AG09319 (cell line): ENCODE results near the gene MEPCE.

Experiments
- DNase-seq: peaks from one replicate; pipeline ENCODE4 v3.0.0-alpha.2; 2010; ENCODE audit warnings: low read depth; ENCODE audit errors: extremely low read depth
- CTCF ChIP-seq: IDR thresholded peaks from 2 replicates; pipeline ENCODE4 v1.5.1; 2011; ENCODE audit warnings: low read depth, mild to moderate bottlenecking, inconsistent platforms, low read length, moderate library complexity

The MEPCE gene

GRCh38 chr7:100467638-100468373, 38.2 kb downstream of the MEPCE start:
- no peak for DNase-seq
- TF ChIP-seq CTCF, result no peak

GRCh38 chr7:100469227-100470044, 39.8 kb downstream of the MEPCE start:
- peak; percentile 96 for TF ChIP-seq CTCF
- no peak for DNase-seq

DNA sequence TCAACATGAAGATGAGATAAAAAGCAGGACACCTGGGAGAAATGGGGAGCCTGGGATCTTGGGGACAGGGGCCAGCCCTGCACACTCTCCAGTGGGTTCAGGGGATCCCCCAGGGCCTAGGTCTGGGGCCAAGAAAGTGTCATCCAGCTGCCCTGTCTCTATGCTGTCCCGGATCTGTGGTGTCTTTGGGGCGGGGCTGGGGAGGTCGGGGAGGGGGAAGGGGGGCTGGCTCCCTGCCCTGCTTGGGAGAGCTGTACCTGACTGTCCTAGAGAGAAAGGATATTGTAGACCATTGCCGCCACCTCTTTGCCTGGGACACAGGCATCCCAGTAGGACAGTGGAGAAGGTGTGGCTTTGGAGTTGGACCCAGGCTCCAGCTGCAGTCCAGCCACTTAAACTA, 41.4 kb downstream of the MEPCE start:
- no peak for TF ChIP-seq CTCF
- DNase-seq, result no peak

DNA sequence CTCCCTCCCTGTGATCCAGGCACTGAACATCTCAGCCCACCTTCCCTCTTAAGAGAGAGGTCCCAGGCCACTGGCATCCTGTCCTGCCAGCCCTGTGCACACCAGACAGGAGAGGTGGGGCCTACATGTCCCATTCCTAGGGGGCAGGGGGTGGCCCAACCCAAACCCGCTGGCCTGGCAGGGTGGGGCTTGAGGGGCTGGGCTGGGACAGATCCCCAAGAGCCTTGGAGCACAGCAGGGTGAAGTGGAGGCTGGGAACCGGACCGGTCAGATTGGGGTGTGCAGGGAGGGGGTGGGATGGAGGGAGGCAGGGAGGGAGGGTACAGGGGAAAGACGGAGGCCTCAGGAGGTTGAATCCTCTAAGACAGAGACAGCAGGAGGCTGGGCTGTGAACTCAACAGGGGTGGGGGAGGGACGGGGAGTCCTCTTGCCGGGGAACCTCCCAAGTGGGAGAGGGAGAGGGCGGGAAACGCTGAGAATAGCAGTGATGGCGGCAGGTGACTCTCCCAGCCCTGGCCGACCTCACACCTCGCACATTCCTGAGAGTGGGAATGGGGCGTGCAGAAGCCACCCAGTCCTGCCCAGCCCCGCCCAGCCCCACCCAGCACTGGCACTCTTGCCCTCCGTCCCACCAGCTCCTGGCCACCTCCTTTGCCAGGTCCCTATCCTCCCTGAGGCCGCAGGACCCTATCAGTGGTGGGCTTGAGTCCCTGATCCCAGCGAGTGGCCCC, 42.7 kb downstream of the MEPCE start:
- no peak for TF ChIP-seq CTCF
- DNase-seq, result no peak

- no peak for DNase-seq
- no peak for TF ChIP-seq CTCF
These were observed 43.3 kb downstream of the MEPCE start for GRCh38 chr7:100472854-100473499.

GRCh38 chr7:100475549-100475948, 45.9 kb downstream of the MEPCE start:
- no peak for DNase-seq
- no peak for TF ChIP-seq CTCF
